Suppressor macrophage treated with lipopolysaccharide for 1 hour (primary cell): Measurements from ENCODE around the gene CHTOP.
"Not testable (repeated sequence)": the region's sequence is repeated elsewhere in the genome, so short reads cannot be mapped to it uniquely, and the experiment has no call there.

Source experiments
- DNase-seq, 3 donors: peaks; one replicate each; pipeline ENCODE4 v3.0.0-alpha.2; 2020 to 2022

The CHTOP gene

DNA sequence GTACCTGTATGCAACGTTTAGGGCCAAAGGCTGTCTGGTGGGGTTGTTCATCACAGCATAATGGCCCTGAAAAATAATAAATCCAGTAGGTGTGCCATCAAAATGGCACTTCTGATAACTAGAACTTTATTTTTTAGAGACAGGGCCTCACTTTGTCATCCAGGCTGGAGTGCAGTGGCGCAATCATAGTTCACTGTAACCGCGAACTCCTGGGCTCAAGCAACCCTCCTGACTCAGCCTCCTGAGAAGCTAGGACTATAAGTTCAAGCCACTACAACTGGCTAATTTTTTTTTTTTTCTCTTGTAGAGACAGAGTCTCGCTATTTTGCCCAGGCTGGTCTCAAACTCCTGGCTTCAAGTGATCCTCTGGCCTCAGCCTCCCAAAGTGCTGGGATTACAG is 29.3 kb downstream of the CHTOP start:
- no peak for DNase-seq

DNA sequence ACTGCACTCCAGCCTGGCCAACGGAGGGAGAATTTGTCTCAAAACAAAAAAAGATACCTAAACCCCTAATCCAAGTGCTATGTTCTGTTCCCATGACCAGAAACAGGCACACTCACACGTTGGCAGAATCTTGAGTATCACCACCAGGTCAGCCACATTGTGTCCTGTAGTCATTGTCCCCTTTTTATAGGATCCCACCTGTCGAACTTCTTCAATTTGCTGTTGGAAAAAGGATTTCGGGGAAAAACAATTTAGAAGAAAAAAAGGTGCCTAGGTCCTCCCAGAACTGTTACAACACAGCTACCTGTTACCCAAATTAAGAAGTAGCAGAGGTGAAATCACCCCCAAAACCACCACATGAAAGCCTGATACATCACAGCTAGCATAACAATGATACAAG is 33.6 kb downstream of the CHTOP start:
- DNase-seq: no peak

DNA sequence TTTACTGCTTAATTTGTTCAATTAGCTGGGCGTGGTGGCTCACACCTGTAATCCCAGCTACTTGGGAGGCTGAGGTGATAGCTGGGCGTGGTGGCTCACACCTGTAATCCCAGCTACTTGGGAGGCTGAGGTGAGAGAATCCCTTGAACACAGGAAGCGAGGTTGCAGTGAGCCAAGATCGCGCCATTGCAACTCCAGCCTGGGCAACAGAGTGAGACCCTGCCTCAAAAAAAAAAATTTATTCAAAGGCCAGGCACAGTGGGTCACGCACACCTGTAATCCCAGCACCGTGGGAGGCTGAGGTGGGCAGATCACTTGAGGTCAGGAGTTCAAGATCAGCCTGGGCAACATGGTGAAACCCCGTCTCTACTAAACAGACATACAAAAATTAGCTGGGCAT is 34.8 kb downstream of the CHTOP start:
- not testable (repeated sequence) for DNase-seq

DNA sequence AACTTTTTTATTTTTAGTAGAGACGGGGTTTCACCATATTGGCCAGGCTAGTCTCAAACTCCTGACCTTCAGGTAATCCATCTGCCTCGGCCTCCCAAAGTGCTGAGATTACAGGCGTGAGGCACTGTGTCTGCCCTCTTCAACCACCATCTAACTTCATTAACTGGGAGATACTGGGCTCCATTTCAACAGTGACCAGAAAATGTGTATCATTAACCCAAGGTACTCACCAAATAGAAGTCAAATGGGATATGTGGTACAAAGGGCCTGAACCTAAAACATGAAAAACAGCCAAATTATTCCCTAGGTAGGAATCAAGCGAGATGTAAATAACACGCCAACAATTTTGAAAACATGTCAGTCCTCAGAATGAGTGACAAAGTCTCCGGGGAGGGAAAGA is 35.7 kb downstream of the CHTOP start:
- no peak for DNase-seq

DNA sequence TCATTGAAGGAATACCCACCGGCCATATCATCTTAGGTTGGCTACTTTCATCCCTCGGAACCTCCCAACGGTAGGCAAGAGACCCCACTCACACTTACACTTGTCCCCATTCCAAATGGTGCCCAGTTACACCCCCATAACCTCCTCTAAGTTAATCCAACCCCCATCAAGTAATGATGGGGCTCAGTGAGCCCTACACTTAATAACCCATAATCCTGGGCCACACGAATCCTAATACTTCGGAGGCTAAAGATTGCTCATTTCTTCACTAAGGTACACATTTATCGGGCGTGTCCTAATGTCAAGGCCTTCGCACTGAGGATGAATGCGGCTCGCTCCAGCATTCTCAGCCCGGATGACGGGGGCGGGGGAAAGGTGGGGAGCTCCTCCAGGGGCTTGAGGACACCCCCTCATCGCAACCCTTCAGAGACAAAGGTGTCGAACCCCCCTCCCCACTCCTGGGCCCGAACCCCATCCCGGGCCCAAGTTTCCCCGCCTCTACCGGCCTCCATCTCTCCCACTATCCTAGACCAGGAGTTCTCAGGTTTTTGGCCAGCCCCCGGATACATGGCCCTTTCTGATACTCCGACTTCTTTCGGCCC is 36.5 kb downstream of the CHTOP start:
- DNase-seq: no peak

DNA sequence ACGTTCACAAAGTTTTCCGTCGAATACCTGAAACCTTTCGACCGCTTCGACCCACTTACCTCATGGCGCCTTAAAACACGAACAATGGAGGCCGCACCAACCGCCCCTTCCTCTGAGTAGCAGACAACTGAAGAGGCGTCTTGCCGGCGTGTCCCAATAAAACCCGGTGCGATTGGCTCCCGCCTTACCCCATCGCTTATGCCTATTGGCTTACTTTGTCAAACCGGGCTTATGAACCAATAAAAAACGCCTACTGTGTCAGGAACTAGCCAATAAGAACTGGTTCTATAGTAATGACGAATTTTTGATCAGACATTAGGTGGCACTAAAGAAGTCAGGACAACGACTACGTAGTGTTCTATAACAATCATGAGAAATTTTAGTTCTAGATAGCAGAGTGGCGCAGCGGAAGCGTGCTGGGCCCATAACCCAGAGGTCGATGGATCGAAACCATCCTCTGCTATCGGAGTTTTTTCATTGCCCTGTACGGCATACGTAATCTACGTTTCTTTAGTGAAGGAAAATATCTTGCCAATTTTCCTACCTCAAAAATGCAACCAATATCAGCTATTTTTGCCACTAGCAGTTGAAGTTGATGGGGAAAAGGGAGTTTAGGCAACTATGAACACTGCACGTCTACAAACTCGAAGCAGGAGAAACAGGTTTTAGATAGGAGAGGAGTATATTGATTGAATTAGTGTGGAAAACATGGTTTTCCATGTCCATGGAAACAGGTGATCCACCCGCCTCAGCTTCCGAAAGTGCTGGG is 37.2 kb downstream of the CHTOP start, which contains the start of gene ILF2:
ILF2 (minus strand) TSS at position 135 of the 769 bp plus-strand sequence; CDS start at position 64, 71 bp downstream.
- DNase-seq: peak; percentile 97 to 100 (median 99)

DNA sequence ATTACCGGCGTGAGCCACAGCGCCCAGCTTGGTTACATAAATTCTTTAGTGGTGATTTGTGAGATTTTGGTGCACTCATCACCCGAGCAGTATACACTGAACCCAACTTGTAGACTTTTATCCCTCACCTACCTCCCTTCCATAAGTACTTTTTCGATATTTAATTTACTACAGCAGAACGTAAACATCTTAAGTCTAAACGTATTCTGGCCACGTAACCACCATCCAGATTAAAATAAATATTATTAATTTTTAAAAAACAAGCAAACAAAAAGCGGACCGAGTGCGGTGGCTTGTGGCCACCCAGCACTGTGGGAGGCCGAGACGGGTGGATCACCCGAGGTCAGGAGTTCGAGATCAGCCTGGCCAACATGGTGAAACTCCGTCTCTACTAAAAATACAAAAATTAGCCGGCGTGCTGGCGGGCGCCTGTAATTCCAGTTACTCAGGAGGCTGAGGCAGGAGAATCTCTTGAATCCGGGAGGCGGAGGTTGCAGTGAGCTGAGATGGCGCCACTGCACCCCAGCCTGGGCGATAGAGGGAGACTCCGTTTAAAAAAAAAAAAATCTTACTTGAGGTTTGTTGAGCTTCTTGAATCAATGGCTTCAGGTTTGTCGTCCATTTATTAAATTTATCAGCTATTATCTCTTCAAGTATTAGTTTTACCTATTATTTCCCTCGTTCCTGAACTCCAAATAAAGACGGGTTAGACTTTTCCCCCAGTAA is 37.9 kb downstream of the CHTOP start:
- peak; percentile 51 to 63 (median 55) for DNase-seq

DNA sequence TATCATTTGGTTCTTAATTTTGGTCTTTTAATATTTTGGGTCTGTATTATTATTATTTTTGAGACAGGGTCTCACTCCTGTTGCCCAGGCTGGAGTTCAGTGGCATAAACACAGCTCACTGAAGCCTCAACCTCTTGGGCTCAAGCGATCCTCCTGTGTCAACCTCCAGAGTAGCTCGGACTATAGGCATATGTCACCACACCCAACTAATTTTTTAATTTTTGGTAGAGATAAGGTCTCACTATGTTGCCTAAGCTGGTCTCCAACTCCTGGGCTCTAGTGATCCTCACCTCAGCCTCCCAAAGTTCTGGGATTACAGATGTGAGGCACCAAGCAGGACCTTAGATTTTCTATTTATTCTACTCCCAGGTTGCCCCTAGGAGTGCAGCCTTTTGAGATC is 39.6 kb downstream of the CHTOP start:
- no peak for DNase-seq

DNA sequence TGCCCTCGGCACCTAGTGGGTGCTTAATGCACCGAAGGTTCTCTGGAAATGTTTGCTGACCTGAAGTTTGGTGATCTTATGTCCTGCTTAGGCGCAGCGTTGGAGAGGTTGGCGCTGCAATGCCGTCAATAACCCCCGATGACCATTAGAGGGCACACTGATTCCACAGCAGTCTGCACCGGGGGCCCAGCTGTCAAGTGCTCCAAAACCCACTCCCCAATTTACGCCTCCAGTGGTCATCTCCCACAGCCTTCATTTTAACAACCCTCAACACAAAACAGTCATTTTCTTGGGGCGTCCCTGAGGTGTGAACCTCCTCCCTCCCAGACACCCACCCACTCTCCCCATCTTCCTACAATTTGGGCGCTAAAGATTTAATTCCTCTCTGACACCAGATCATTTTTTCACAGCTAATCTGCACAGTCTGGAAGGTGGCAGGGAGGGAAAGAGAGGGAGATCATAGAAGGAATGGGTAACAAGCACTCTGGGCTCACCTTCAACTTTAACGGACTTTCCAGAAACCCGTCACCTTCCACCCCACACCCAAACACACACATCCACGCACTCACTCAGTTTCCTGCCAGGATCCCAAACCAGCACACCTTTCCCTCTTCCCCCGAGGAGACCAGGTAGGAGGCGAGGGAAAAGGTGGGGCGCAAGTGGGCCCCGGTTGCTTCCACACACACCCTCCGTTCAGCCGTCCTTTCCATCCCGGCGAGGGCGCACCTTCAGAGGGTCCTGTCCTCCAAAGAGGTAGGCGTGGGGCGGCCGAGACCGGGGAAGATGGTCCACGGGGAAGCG is 44.1 kb downstream of the CHTOP start:
- DNase-seq: peak; percentile 61 to 76 (median 74)

DNA sequence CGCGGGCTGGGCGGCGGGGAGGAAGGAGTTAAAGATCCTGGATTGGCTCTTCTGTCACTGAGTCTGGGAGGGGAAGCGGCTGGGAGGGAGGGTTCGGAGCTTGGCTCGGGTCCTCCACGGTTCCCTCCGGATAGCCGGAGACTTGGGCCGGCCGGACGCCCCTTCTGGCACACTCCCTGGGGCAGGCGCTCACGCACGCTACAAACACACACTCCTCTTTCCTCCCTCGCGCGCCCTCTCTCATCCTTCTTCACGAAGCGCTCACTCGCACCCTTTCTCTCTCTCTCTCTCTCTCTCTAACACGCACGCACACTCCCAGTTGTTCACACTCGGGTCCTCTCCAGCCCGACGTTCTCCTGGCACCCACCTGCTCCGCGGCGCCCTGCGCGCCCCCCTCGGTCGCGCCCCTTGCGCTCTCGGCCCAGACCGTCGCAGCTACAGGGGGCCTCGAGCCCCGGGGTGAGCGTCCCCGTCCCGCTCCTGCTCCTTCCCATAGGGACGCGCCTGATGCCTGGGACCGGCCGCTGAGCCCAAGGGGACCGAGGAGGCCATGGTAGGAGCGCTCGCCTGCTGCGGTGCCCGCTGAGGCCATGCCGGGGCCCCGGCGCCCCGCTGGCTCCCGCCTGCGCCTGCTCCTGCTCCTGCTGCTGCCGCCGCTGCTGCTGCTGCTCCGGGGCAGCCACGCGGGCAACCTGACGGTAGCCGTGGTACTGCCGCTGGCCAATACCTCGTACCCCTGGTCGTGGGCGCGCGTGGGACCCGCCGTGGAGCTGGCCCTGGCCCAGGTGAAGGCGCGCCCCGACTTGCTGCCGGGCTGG is 44.9 kb downstream of the CHTOP start, which contains the start of gene NPR1:
NPR1 (plus strand) TSS at position 170 of the 818 bp plus-strand sequence; CDS start at position 591, 421 bp downstream.
- peak in 1 of 3 donors; percentile 52 for DNase-seq

DNA sequence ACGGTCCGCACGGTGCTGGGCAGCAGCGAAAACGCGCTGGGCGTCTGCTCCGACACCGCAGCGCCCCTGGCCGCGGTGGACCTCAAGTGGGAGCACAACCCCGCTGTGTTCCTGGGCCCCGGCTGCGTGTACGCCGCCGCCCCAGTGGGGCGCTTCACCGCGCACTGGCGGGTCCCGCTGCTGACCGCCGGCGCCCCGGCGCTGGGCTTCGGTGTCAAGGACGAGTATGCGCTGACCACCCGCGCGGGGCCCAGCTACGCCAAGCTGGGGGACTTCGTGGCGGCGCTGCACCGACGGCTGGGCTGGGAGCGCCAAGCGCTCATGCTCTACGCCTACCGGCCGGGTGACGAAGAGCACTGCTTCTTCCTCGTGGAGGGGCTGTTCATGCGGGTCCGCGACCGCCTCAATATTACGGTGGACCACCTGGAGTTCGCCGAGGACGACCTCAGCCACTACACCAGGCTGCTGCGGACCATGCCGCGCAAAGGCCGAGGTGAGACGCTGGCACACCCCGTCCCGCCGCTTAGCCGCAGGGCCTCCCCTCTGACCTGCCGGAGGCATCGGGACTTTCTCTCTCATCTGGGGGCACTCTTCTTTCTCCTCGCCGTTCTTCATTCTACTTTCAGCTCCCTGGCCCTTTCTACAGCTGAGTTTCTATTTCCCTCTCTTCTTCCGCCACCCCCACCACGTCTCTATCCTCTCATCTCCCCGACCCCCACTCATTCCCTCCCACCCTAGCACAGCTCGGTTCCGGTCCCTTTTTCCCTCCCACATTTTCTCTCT is 45.7 kb downstream of the CHTOP start:
- DNase-seq: peak in 2 of 3 donors; percentile 31 to 56

DNA sequence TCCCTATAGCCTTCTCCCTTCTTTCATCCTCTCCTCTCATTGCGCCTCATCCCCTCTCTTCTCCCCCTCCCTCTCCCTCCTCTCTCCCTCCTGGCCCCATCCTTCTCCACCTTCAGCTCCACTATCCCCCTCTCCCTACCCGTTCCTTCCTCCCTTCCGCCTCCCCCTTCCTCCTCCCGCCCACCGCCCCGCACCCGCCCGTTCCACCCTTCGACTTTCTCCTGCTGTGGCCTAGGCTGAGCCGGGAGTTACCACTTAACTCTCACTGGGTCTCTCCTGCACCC is 46.2 kb downstream of the CHTOP start:
- DNase-seq: no peak

DNA sequence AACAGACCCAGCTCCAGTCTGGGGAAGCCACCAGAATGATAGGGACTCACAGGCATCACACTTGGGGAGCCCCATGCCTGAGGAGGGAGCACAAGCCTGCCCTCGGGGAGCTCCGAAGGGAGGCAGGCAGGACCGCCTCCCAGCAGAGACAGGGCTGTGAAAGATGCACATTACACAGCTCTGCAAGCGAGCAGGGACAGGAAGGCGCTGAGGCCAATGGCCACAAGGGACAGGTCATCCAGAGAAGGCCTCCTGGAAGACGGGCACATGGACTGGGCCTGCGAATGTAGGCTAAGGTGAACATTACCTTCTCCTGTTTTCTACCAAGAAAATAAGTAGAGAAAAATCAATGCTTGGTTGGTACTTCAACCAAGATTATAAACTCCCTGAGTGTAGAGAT is 48.9 kb downstream of the CHTOP start:
- no peak for DNase-seq

DNA sequence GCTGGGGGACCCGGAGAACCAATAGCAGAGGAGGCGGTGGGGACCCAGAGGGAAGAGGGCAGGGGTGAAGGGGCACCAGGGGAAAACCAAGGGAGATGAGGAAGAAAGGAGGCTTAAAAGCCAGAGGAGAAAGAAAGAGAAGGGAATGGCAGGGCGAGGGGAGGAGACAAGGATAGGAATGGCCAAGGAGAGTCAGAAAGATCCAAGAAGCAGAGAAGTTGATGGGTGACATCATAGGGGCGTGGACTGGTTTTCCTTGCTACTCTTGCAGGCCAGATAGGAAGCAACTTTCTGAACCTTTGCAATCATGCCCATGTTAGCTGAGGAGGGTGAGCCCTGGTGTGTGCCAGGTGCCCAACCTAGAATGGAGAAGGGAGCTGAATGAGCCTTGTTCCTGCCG is 50.0 kb downstream of the CHTOP start:
- peak in 1 of 3 donors; percentile 27 for DNase-seq

DNA sequence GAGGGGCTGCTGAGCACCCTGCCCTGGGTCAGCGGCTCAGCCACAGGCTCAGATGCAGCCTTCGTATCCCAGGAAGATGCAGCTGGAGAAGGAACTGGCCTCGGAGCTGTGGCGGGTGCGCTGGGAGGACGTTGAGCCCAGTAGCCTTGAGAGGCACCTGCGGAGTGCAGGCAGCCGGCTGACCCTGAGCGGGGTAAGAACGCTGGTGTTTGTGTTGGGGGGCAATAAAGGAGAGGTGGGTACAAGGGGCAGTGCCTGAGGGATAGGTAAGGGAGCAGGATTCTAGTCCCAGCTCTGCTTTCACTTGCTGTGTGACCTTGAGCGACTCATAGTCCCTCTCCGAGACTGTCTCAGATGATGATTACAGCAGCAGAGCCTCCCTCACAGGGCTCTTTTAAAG is 51.0 kb downstream of the CHTOP start:
- no peak for DNase-seq

DNA sequence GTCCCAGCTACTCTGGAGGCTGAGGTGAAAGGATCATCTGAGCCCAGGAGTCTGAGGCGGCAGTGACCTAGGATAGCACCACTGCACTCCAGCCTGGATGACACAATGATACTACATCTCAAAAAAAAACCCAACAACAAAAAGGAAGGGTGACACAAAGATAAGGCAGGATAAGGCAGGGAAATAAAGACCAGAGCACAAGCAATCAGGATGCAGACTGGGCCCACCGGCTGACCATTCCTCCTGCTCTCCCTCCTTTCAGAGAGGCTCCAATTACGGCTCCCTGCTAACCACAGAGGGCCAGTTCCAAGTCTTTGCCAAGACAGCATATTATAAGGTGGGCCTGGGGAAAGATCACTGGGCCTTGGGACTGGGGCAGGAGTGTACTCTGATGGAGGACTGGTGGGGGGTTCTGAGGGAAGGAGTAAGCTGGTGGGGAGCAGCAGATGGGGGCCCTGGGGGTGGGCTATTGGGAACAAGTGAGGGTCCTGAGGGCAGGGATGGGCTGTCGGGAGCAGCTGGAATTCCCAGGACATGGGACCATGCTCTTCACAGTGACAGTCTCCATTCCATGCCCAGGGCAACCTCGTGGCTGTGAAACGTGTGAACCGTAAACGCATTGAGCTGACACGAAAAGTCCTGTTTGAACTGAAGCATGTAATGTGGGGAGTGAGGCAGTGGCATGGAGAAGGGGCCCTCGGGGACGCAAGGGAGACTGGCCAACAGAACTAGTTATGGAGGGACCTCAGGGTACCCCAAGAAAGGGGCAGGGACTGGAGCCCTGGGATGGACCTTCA is 51.9 kb downstream of the CHTOP start:
- DNase-seq: no peak

DNA sequence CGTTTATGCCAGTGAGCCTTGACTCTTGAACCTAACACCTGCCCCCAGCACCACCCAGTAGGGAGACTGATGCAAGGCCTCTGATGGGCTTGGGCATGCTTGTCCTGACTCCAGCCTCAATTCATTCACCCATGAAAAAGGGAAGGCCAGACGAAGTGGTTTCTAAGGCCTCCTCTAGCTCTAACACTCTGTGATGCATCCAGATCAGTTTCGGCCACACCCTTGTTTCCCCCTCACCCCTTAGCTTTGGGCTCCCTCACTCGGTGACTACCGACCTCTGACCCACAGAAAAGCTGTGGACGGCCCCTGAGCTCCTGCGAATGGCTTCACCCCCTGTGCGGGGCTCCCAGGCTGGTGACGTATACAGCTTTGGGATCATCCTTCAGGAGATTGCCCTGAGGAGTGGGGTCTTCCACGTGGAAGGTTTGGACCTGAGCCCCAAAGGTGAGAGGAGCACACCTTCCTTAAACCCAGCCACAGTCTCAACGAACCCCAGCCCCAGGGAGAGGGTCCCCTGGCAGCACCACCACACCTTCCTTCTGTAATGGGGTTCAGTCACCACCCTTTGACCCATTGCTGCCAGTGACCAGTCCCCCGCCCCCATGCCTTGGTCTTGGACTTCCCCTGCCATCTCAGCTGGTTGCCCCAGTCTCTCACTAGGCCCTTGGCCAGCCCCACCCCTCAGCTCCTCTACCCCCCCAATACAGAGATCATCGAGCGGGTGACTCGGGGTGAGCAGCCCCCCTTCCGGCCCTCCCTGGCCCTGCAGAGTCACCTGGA is 53.7 kb downstream of the CHTOP start:
- DNase-seq: peak; percentile 52 to 68 (median 59)

DNA sequence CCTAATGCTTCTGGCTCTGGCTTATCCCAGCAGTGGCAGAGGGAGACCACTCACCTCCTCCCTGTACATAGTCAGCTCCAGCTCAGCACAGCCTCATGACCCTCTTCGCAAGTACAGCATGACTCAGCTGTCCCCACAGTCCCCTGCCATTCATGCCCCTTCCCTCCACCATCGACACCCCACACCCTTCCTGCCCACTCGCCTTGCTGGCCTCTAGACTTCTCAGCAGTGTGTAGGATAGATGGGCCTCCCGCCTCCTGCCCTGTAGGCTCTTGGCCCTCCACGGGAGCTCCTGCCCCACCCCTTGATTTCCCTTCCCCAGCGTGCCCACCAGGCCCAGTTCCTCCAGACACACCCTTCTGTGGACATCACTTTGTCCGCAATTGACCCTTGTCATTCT is 54.4 kb downstream of the CHTOP start:
- DNase-seq: peak; percentile 43 to 59 (median 50)

DNA sequence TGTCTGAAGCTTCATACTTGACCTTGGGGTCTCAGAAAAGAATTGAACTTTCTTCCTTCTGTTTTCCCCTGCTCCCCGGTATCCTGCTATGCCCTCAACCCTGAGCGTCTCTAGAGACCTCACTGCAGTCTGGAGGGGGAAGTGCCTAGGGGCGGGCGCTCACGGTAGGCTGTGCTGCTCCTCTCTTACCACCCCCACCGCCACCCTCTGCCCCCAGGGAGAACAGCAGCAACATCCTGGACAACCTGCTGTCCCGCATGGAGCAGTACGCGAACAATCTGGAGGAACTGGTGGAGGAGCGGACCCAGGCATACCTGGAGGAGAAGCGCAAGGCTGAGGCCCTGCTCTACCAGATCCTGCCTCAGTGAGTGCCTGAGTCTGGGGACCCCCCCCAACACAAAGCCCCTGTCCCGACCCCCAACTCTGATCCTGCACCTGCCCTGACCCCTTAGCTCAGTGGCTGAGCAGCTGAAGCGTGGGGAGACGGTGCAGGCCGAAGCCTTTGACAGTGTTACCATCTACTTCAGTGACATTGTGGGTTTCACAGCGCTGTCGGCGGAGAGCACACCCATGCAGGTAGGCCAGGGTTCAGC is 55.0 kb downstream of the CHTOP start:
- no peak for DNase-seq
